Smooth muscle cell of the brain vasculature (primary cell): ENCODE data around the gene PRDX2.

ENCODE experiments used
- DNase-seq: peaks from one replicate; pipeline ENCODE4 v3.0.0-alpha.2; 2012; ENCODE audit warnings: low read depth, low spot score

PRDX2 gene

DNA sequence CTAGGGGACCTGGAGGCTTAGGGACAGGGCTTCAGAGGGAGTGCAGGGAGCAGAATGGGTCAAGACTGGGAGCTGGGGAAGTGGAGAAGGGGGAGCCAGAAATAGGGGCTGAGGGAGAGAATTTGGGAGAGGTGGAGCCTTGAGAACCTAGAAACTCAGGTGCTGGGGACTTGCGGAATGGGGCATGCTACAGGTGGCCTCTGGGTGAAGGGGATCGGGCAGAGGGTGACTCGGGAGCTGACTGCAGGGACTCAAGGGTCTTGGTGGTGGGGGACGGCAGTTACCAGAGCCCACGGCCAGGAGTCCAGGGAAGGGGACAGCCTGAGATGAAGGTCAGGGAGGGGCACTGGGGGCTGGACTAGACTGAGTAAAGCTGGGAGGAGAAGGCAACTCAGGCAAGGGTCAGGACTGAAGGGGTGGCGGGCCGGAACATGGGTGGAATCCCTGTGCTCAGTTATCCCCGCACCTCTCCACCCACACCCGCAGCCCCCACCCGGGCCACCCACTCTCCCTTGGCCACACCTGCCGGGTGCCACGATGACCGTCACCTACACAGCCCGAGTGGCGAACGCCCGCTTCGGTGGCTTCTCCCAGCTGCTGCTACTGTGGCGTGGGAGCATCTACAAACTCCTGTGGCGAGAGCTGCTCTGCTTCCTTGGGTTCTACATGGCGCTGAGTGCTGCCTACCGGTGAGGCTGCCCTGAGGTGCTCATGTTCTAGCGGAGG lies 49.4 kb downstream of the PRDX2 start:
- DNase-seq: no peak

DNA sequence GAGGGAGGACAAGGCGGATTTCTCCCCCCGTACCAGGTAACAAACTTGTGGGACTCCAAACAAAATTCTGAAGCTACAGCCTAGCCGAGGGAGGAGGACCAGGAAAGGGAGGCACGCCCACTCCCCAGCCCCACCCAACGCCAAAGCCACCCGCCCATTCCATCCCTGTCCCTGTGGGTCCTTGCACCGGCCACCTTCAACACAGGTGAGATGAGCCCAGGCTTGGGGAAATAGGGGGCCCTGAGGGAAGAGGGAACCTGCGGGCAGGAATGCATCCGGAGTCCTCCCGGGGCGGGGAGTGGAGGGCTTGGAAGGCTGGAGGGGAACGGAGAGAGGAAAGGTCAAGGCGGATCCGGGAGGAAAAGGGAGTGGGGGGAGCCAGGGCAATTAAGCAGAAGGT lies 50.0 kb downstream of the PRDX2 start, which contains the start of gene BEST2:
Gene BEST2, plus strand, starts transcription at position 157 of the 400 bp plus-strand sequence. CDS start 802 bp downstream, outside the sequence.
- no peak for DNase-seq

DNA sequence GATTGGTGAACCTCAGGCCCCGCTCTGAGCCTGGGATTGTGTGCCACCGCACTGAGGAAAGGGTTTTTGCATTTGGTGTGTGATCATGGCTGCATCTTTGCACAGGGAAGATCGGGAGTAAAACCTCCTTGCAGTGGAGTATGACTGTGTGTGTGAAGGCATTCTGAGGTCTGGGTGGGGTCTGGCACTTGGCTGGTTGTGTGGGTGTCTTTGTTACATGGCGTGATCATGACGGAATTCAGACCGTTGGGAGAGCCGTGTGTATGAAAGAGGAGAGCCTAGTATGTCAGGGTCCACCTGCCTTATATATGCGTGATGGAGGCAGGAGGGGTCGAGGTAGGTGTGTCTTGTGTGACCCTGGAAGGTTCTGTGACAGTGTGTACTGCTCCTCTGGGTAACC lies 50.7 kb downstream of the PRDX2 start:
- no peak for DNase-seq

DNA sequence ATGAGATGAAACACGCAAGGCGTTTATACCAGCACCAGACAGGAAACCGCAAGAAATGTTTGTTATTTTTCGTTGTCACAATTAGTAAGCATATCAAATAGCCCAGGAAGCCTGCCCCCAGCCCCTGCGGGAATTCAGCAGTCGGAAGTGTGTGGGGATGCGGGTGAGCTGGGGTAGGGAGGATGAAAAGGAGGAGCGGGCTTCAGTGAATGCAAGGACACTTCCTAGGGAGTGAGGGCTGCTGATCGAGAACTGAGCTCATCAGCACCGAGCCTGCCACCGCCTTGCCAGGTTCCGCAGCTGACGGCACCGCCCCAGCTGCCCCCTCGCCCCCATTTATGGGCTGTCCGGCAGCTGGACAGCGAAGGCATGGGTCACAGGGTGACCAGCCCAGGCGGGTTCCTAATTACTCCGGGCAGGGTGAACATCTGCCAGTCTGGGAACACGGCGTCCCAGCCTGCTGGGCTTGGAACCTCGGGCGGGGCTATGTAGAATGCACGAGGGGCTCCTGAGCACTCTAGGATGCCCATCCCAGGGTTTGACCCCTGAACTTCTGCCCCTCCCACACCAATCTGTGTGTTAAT lies 51.6 kb downstream of the PRDX2 start:
- no peak for DNase-seq

DNA sequence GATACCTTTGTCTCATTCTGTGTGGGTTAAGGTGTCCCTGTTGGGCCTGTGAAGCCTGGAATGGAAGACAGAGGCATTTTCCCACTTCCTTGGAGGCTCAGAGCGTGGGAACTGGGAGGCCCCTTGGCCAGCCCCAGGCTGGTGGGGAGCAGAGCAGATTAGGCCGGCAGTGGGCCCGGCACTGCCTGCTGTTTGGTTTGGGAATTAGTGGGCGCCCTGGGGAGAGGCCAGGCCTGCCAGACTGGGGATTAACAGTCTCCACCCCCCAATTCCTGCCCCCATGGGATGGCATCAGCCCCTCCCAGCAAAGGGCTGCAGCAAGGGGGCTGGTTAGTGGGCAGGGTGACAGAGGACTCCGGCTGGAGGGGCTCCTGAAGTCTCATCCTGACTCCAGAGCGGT lies 53.1 kb downstream of the PRDX2 start:
- DNase-seq: no peak
